ENCODE measurements around the gene GAL3ST1.

GAL3ST1 gene

GRCh38 chr22:30537083-30537731 is 37.3 kb downstream of the GAL3ST1 start:
- in situ Hi-C loops (cut with MboI; ENCODE audit: low sequenced_read_pairs) = no loop called here

GRCh38 chr22:30535182-30535581 is 39.3 kb downstream of the GAL3ST1 start:
- in situ Hi-C loops (cut with MboI; ENCODE audit: low sequenced_read_pairs) = no loop called here

- in situ Hi-C loops (cut with MboI; ENCODE audit: low sequenced_read_pairs) = no loop called here
These were observed 42.5 kb downstream of the GAL3ST1 start for GRCh38 chr22:30531651-30532608.

GRCh38 chr22:30526656-30527055 is 47.8 kb downstream of the GAL3ST1 start:
- in situ Hi-C loops (cut with MboI; ENCODE audit: low sequenced_read_pairs) = no loop called here

- in situ Hi-C loops (cut with MboI; ENCODE audit: low sequenced_read_pairs) = no loop called here
These were observed 50.6 kb downstream of the GAL3ST1 start for GRCh38 chr22:30523646-30524489.

GRCh38 chr22:30521368-30522156 is 52.9 kb downstream of the GAL3ST1 start:
- in situ Hi-C loops (cut with MboI; ENCODE audit: low sequenced_read_pairs) = no loop called here

- in situ Hi-C loops (cut with MboI; ENCODE audit: low sequenced_read_pairs) = no loop called here
These were observed 54.5 kb downstream of the GAL3ST1 start for GRCh38 chr22:30519842-30520425.

GRCh38 chr22:30516731-30517130 is 57.7 kb downstream of the GAL3ST1 start:
- in situ Hi-C loops (cut with MboI; ENCODE audit: low sequenced_read_pairs) = no loop called here

GRCh38 chr22:30516273-30516672 is 58.2 kb downstream of the GAL3ST1 start:
- in situ Hi-C loops (cut with MboI; ENCODE audit: low sequenced_read_pairs) = no loop called here

GRCh38 chr22:30514252-30514651 is 60.2 kb downstream of the GAL3ST1 start:
- in situ Hi-C loops (cut with MboI; ENCODE audit: low sequenced_read_pairs) = no loop called here

GRCh38 chr22:30513462-30513861 is 61.0 kb downstream of the GAL3ST1 start:
- in situ Hi-C loops (cut with MboI; ENCODE audit: low sequenced_read_pairs) = no loop called here

GRCh38 chr22:30511911-30512310 is 62.6 kb downstream of the GAL3ST1 start:
- in situ Hi-C loops (cut with MboI; ENCODE audit: low sequenced_read_pairs) = no loop called here

- in situ Hi-C loops (cut with MboI; ENCODE audit: low sequenced_read_pairs) = no loop called here
These were observed 63.4 kb downstream of the GAL3ST1 start for GRCh38 chr22:30511109-30511508.

GRCh38 chr22:30508216-30508615 is 66.2 kb downstream of the GAL3ST1 start:
- in situ Hi-C loops (cut with MboI; ENCODE audit: low sequenced_read_pairs) = no loop called here

GRCh38 chr22:30507670-30508069 is 66.8 kb downstream of the GAL3ST1 start:
- in situ Hi-C loops (cut with MboI; ENCODE audit: low sequenced_read_pairs) = no loop called here

GRCh38 chr22:30506507-30506968 is 67.9 kb downstream of the GAL3ST1 start:
- in situ Hi-C loops (cut with MboI; ENCODE audit: low sequenced_read_pairs) = no loop called here

Measured in HL-60/S4 treated with phorbol 12-myristate 13-acetate at 8.2 ng/mL for 4 days and 3 days (cell line).